Stomach smooth muscle (tissue), 2 donors: ENCODE measurements around the gene CR2.
A peak's percentile ranks its signal among the peaks of the same experiment; 100 is the strongest.
"Not testable (repeated sequence)": the region's sequence is repeated elsewhere in the genome, so short reads cannot be mapped to it uniquely, and the experiment has no call there.

Experiments
- H3K27ac ChIP-seq: one replicate; pipeline ENCODE4 v1.7.0; 2013; ENCODE audit warnings: mild to moderate bottlenecking, low read length, inconsistent platforms
- H3K27me3 ChIP-seq, 2 donors: one replicate each; pipeline ENCODE4 v1.7.0; 2013; ENCODE audit warnings: low read length in 2 of 2; ENCODE audit not compliant: insufficient read depth in 2 of 2, control insufficient read depth in 1 of 2
- H3K36me3 ChIP-seq, 2 donors: one replicate each; pipeline ENCODE4 v1.7.0; 2013; ENCODE audit warnings: low read length in 2 of 2; ENCODE audit not compliant: control insufficient read depth in 2 of 2, insufficient read depth in 2 of 2
- H3K4me1 ChIP-seq: one replicate; pipeline ENCODE4 v1.7.0; 2013; ENCODE audit warnings: low read length; ENCODE audit not compliant: control insufficient read depth, insufficient read depth
- H3K4me3 ChIP-seq, 2 donors: one replicate each; pipeline ENCODE4 v1.7.0; 2013; ENCODE audit warnings: low read length in 2 of 2
- H3K9ac ChIP-seq, 2 donors: one replicate each; pipeline ENCODE4 v1.7.0; 2013; ENCODE audit warnings: low read length in 2 of 2, mild to moderate bottlenecking in 1 of 2
- H3K9me3 ChIP-seq, 2 donors: one replicate each; pipeline ENCODE4 v1.7.0; 2013; ENCODE audit warnings: low read length in 2 of 2; ENCODE audit not compliant: control insufficient read depth in 2 of 2
- donor health status: healthy.
- donor health status: Pancreatic carcinoma.

Gene CR2

GRCh38 chr1:207486198-207486597 lies 32.1 kb downstream of the CR2 start:
- Histone ChIP-seq H3K27me3 (peaks cover 0 to 1% of the 10 kb centered on the region in 2 donors), H3K27ac (no peak overlapping the region), H3K9me3 (no peaks in the 10 kb centered on the region), H3K36me3 (no peaks in the 10 kb centered on the region), H3K4me3 (no peak overlapping the region), H3K9ac (no peak overlapping the region), H3K4me1 (no peaks in the 10 kb centered on the region)

GRCh38 chr1:207487636-207488035 lies 33.5 kb downstream of the CR2 start:
- Histone ChIP-seq H3K9me3 (no peaks in the 10 kb centered on the region), H3K27ac (no peak overlapping the region), H3K36me3 (no peaks in the 10 kb centered on the region), H3K9ac (no peak overlapping the region), H3K4me1 (no peaks in the 10 kb centered on the region), H3K4me3 (no peak overlapping the region), H3K27me3 (peaks cover 6 to 7% of the 10 kb centered on the region in 2 donors)

GRCh38 chr1:207493212-207493611 lies 39.1 kb downstream of the CR2 start:
- peaks cover 16 to 20% of the 10 kb centered on the region in 2 donors for H3K27me3 ChIP-seq
- no peaks in the 10 kb centered on the region for H3K9me3 ChIP-seq
- peaks cover 2% of the 10 kb centered on the region for H3K4me1 ChIP-seq
- no peak overlapping the region for H3K27ac ChIP-seq
- no peaks in the 10 kb centered on the region for H3K36me3 ChIP-seq
- H3K4me3 ChIP-seq, result no peak overlapping the region
- H3K9ac ChIP-seq, result no peak overlapping the region

- Histone ChIP-seq H3K9me3 (no peaks in the 10 kb centered on the region), H3K4me1 (peaks cover 2% of the 10 kb centered on the region), H3K9ac (no peak overlapping the region), H3K27me3 (peaks cover 17 to 20% of the 10 kb centered on the region in 2 donors), H3K4me3 (no peak overlapping the region), H3K36me3 (no peaks in the 10 kb centered on the region), H3K27ac (no peak overlapping the region)
Observed at GRCh38 chr1:207494171-207494570, 40.0 kb downstream of the CR2 start.

- peaks cover 17 to 20% of the 10 kb centered on the region in 2 donors for H3K27me3 ChIP-seq
- not testable (repeated sequence) for H3K4me3 ChIP-seq, H3K4me1 ChIP-seq, H3K36me3 ChIP-seq, H3K27ac ChIP-seq, H3K9me3 ChIP-seq, H3K9ac ChIP-seq
Observed at GRCh38 chr1:207495281-207495680, 41.2 kb downstream of the CR2 start.

- Histone ChIP-seq H3K9ac (no peak within 1 kb of the TSS), H3K27me3 (peaks cover 17 to 20% of the 10 kb centered on the region in 2 donors)
Observed at GRCh38 chr1:207495801-207496792, 42.0 kb downstream of the CR2 start, which contains the start of gene CR1. Gene CR1 (plus strand): TSS chr1:207496157. CDS start chr1:207496268, 111 bp downstream.

GRCh38 chr1:207497941-207498340 lies 43.8 kb downstream of the CR2 start:
- Histone ChIP-seq H3K9ac (no peak overlapping the region), H3K4me3 (no peak overlapping the region), H3K36me3 (no peaks in the 10 kb centered on the region), H3K9me3 (no peaks in the 10 kb centered on the region), H3K4me1 (peaks cover 2% of the 10 kb centered on the region), H3K27ac (no peak overlapping the region), H3K27me3 (peaks cover 14% of the 10 kb centered on the region in 2 donors)

More at GRCh38 chr1:207495801-207496792, 42.0 kb downstream of the CR2 start, which contains the start of gene CR1:
- H3K4me1 ChIP-seq, result peaks cover 2% of the 10 kb centered on the region
- H3K4me3 ChIP-seq, result peak within 1 kb of the TSS; percentile 37 to 47
- H3K27ac ChIP-seq, result no peak within 1 kb of the TSS
- H3K9me3 ChIP-seq, result no peaks in the 10 kb centered on the region
- no peaks in the 10 kb centered on the region for H3K36me3 ChIP-seq

GRCh38 chr1:207499573-207499972 lies 45.4 kb downstream of the CR2 start:
- Histone ChIP-seq H3K9ac (no peak overlapping the region), H3K27ac (no peak overlapping the region), H3K9me3 (no peaks in the 10 kb centered on the region), H3K4me3 (no peak overlapping the region), H3K4me1 (peaks cover 2% of the 10 kb centered on the region), H3K36me3 (no peaks in the 10 kb centered on the region), H3K27me3 (peaks cover 10 to 14% of the 10 kb centered on the region in 2 donors)

GRCh38 chr1:207500306-207500705 lies 46.2 kb downstream of the CR2 start:
- peaks cover 10 to 14% of the 10 kb centered on the region in 2 donors for H3K27me3 ChIP-seq
- no peaks in the 10 kb centered on the region for H3K36me3 ChIP-seq
- H3K9me3 ChIP-seq, result no peaks in the 10 kb centered on the region
- no peak overlapping the region for H3K4me3 ChIP-seq
- H3K27ac ChIP-seq, result no peak overlapping the region
- no peak overlapping the region for H3K9ac ChIP-seq
- H3K4me1 ChIP-seq, result peaks cover 2% of the 10 kb centered on the region

- Histone ChIP-seq H3K9me3 (no peaks in the 10 kb centered on the region), H3K9ac (no peak overlapping the region), H3K36me3 (no peaks in the 10 kb centered on the region), H3K4me1 (no peaks in the 10 kb centered on the region), H3K27ac (no peak overlapping the region), H3K27me3 (peaks cover 5 to 14% of the 10 kb centered on the region in 2 donors), H3K4me3 (no peak overlapping the region)
Observed at GRCh38 chr1:207501071-207501470, 46.9 kb downstream of the CR2 start.

GRCh38 chr1:207502726-207503125 lies 48.6 kb downstream of the CR2 start:
- H3K4me3 ChIP-seq, result no peak overlapping the region
- no peak overlapping the region for H3K27ac ChIP-seq
- H3K9me3 ChIP-seq, result no peaks in the 10 kb centered on the region
- peaks cover 0 to 6% of the 10 kb centered on the region in 2 donors for H3K27me3 ChIP-seq
- no peaks in the 10 kb centered on the region for H3K4me1 ChIP-seq
- H3K9ac ChIP-seq, result no peak overlapping the region
- H3K36me3 ChIP-seq, result no peaks in the 10 kb centered on the region
